Gastrocnemius medialis (tissue), 4 donors: ENCODE results near the gene JCHAIN. TPM values are rescaled to one million over a fixed set of nuclear protein-coding genes. Genes with fewer than 3 reads are reported as not detected.

Experiments
- ATAC-seq, 2 donors: fragments of 150-250 bp; one replicate each; pipeline ENCODE4 v1.9.1; 2016
- DNase-seq, 2 donors: peaks; one replicate each; pipeline ENCODE4 v3.0.0-alpha.2; 2019
- H3K27ac ChIP-seq, 4 donors: fragments of 200-600 bp; sonication (generic); 1 replicate in 1 of 4; 2 replicates in 3 of 4; pipeline ENCODE4 v1.5.1; 2016 to 2018; ENCODE audit warnings: mild to moderate bottlenecking in 2 of 4, moderate library complexity in 1 of 4
- H3K27me3 ChIP-seq, 3 donors: fragments of 200-600 bp; sonication (generic) in 2 of 3; 1 replicate in 1 of 3; 2 replicates in 2 of 3; pipeline versions ENCODE4 v1.5.1 to v1.6.0; 2016 to 2019; ENCODE audit warnings: mild to moderate bottlenecking in 1 of 3, moderate library complexity in 1 of 3
- H3K36me3 ChIP-seq, 2 donors: fragments of 200-600 bp; sonication (generic) in 1 of 2; one replicate each; pipeline ENCODE4 v1.5.1; 2017 to 2018
- H3K4me1 ChIP-seq, 2 donors: fragments of 200-600 bp; sonication (generic) in 1 of 2; one replicate each; pipeline ENCODE4 v1.5.1; 2016 to 2017; ENCODE audit warnings: mild to moderate bottlenecking in 2 of 2
- H3K4me3 ChIP-seq, 4 donors: fragments of 200-600 bp; sonication (generic) in 3 of 4; 1 replicate in 1 of 4; 2 replicates in 3 of 4; pipeline ENCODE4 v1.5.1; 2016 to 2019; ENCODE audit warnings: mild to moderate bottlenecking in 2 of 4
- H3K9me3 ChIP-seq, 3 donors: fragments of 200-600 bp; sonication (generic) in 2 of 3; 1 replicate in 1 of 3; 2 replicates in 2 of 3; pipeline ENCODE4 v1.5.1; 2016 to 2019
- POLR2A ChIP-seq, 2 donors: fragments of 450-650 bp; IDR thresholded peaks; one replicate each; pipeline ENCODE4 v1.6.1; 2017; ENCODE audit warnings: antibody characterized with exemption in 2 of 2, mild to moderate bottlenecking in 2 of 2, moderate library complexity in 2 of 2
- in situ Hi-C, 4 donors: fragments of 200-750 bp; cut with MboI; loops; one replicate each; pipeline versions ENCODE4 v1.15.0 to v1.8.0; 2017; ENCODE audit warnings: low sequenced_read_pairs in 4 of 4
- intact Hi-C: fragments of 100-400 bp; cut with DNase I; formaldehyde crosslinking; loops from one replicate; pipeline ENCODE4 v1.15.1; 2023; ENCODE audit warnings: low total_unique reads
- total RNA-seq, 4 donors: library from RNA; depleted of rRNA; stranded (reverse); fragments of >200 nt; gene quantifications; one replicate each; pipeline versions ENCODE4 v1.1.0 to v1.2.3, GENCODE V29; 2016
- TF ChIP-seq, protein P1 (sequence below), 5 experiments: fragments of 450-650 bp in 3 of 5; fragments of 200-600 bp in 2 of 5; sonication (generic) in 2 of 5; IDR thresholded peaks in 4 of 5; conservative IDR thresholded peaks in 1 of 5; 1 replicate in 4 of 5; 2 replicates in 1 of 5; pipeline ENCODE4 v1.5.1; 2016 to 2019; ENCODE audit warnings: antibody characterized with exemption in 5 of 5, mild to moderate bottlenecking in 3 of 5, moderate library complexity in 3 of 5

JCHAIN gene
- total RNA-seq, 4 donors from 2014 or later, result 0.55 to 3.9 (median 0.60) TPM; not detected in 1

DNA sequence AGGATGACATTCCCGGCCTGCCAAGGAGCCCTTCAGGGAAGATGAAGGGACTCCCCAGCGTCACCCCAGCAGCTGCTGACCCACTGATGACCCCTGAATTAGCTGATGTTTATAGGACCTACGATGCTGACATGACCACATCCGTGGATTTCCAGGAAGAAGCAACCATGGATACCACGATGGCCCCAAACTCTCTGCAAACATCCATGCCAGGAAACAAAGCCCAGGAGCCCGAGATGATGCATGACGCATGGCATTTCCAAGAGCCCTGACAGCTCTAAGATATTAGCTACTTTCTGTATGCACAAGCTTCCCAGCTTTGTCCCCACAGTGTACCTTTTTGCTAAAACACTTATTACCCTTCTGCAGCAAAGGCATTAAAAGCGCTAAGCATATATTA is 59.8 kb downstream of the JCHAIN start:
- intact Hi-C loops (no loop called here), in situ Hi-C loops (loop anchor here in 2 of 4 donors (25.0 kb wide), 1 partner anchor 1106 kb away; no protein-coding TSS in a partner anchor)
- no peak overlapping the region for H3K27ac ChIP-seq
- H3K4me3 ChIP-seq, result no peak overlapping the region
- H3K36me3 ChIP-seq, result no peaks in the 10 kb centered on the region
- TF ChIP-seq, protein P1, sequence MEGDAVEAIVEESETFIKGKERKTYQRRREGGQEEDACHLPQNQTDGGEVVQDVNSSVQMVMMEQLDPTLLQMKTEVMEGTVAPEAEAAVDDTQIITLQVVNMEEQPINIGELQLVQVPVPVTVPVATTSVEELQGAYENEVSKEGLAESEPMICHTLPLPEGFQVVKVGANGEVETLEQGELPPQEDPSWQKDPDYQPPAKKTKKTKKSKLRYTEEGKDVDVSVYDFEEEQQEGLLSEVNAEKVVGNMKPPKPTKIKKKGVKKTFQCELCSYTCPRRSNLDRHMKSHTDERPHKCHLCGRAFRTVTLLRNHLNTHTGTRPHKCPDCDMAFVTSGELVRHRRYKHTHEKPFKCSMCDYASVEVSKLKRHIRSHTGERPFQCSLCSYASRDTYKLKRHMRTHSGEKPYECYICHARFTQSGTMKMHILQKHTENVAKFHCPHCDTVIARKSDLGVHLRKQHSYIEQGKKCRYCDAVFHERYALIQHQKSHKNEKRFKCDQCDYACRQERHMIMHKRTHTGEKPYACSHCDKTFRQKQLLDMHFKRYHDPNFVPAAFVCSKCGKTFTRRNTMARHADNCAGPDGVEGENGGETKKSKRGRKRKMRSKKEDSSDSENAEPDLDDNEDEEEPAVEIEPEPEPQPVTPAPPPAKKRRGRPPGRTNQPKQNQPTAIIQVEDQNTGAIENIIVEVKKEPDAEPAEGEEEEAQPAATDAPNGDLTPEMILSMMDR (IDR thresholded peaks at IDR 0.05 in 4 of 5, conservative IDR thresholded peaks at IDR 0.05 in 1 of 5), result no peak
- no peak for TF ChIP-seq POLR2A (IDR thresholded peaks at IDR 0.05)
- no peaks in the 10 kb centered on the region for H3K27me3 ChIP-seq
- no peak for DNase-seq
- no peaks in the 10 kb centered on the region for H3K9me3 ChIP-seq
- ATAC-seq, result no peak
- no peaks in the 10 kb centered on the region for H3K4me1 ChIP-seq

Other genes starting within 250 kb of the JCHAIN start
- gene MUC7, start 194.3 kb downstream of the JCHAIN start, total RNA-seq, result not detected
- gene AMTN, start 147.9 kb downstream of the JCHAIN start, total RNA-seq, result not detected
- gene AMBN, start 74.3 kb downstream of the JCHAIN start, total RNA-seq, result not detected
- 1 to 10 TPM in 3 of 4 donors, under 1 TPM in 1; 0.20 to 9.2 (median 2.8) TPM for gene ENAM, start 37.8 kb downstream of the JCHAIN start, total RNA-seq
- gene UTP3, start 22.0 kb upstream of the JCHAIN start, total RNA-seq, result 10 to 100 TPM in 3 of 4 donors, 1 to 10 TPM in 1; 6.3 to 13.0 (median 11.8) TPM
- 10 to 100 TPM; 30.9 to 41.8 (median 37.2) TPM for gene RUFY3, start 55.5 kb upstream of the JCHAIN start, total RNA-seq
- 100 to 1,000 TPM; 121 to 158 (median 140) TPM for gene GRSF1, start 173.4 kb upstream of the JCHAIN start, total RNA-seq
- gene MOB1B, start 235.9 kb upstream of the JCHAIN start, total RNA-seq, result 10 to 100 TPM in 1 of 4 donors, 1 to 10 TPM in 3; 6.5 to 17.5 (median 8.4) TPM